ENCODE data around the gene CYB561A3. TPM values are rescaled to one million over a fixed set of nuclear protein-coding genes. Genes with fewer than 3 reads are reported as not detected.

CYB561A3 gene
- total and polyA plus RNA-seq, 2 experiments from 2014 or later, result 9.8 to 30.8 TPM

DNA sequence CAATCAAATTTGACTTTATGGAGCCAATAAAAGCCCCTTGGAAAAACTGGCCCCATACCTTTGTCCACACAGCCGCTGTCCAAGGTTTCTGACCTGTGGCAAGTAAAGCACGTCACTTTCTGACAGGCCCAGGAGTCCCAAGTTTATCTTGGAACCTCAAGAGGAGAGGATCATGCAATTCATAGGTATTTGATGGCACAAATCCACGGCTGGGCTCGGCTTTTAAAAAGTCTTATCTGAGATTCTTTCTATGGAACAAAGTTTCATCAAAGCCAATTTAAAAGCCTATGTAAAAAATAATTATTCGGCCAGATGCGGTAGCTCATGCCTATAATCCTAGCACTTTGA lies 14.1 kb upstream of the CYB561A3 start:
- 0 out of 2 replicates have a peak, but pooled peaks cover 3% of the 10 kb centered on the region for H3F3A ChIP-seq (replicated peaks; ENCODE audit: low read depth)
- ATAC-seq, result no peak
- TF ChIP-seq POLR2AphosphoS5 (IDR thresholded peaks at IDR 0.05; ENCODE audit: low read depth) (no peak), NANOG (IDR thresholded peaks at IDR 0.05; ENCODE audit: borderline replicate concordance) (no peak), JUNB (IDR thresholded peaks at IDR 0.05; ENCODE audit: unreplicated experiment) (no peak), EZH2 (IDR thresholded peaks at IDR 0.05; ENCODE audit: low read depth, unreplicated experiment) (no peak), CREB1 (CRISPR knock-in tag; IDR thresholded peaks at IDR 0.05; ENCODE audit: low read depth) (no peak), ZNF114 (CRISPR knock-in tag; IDR thresholded peaks at IDR 0.05) (no peak)
- TF ChIP-seq, protein P1, sequence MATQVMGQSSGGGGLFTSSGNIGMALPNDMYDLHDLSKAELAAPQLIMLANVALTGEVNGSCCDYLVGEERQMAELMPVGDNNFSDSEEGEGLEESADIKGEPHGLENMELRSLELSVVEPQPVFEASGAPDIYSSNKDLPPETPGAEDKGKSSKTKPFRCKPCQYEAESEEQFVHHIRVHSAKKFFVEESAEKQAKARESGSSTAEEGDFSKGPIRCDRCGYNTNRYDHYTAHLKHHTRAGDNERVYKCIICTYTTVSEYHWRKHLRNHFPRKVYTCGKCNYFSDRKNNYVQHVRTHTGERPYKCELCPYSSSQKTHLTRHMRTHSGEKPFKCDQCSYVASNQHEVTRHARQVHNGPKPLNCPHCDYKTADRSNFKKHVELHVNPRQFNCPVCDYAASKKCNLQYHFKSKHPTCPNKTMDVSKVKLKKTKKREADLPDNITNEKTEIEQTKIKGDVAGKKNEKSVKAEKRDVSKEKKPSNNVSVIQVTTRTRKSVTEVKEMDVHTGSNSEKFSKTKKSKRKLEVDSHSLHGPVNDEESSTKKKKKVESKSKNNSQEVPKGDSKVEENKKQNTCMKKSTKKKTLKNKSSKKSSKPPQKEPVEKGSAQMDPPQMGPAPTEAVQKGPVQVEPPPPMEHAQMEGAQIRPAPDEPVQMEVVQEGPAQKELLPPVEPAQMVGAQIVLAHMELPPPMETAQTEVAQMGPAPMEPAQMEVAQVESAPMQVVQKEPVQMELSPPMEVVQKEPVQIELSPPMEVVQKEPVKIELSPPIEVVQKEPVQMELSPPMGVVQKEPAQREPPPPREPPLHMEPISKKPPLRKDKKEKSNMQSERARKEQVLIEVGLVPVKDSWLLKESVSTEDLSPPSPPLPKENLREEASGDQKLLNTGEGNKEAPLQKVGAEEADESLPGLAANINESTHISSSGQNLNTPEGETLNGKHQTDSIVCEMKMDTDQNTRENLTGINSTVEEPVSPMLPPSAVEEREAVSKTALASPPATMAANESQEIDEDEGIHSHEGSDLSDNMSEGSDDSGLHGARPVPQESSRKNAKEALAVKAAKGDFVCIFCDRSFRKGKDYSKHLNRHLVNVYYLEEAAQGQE (IDR thresholded peaks at IDR 0.05; ENCODE audit: unreplicated experiment), result no peak
- TF ChIP-seq, protein P2, sequence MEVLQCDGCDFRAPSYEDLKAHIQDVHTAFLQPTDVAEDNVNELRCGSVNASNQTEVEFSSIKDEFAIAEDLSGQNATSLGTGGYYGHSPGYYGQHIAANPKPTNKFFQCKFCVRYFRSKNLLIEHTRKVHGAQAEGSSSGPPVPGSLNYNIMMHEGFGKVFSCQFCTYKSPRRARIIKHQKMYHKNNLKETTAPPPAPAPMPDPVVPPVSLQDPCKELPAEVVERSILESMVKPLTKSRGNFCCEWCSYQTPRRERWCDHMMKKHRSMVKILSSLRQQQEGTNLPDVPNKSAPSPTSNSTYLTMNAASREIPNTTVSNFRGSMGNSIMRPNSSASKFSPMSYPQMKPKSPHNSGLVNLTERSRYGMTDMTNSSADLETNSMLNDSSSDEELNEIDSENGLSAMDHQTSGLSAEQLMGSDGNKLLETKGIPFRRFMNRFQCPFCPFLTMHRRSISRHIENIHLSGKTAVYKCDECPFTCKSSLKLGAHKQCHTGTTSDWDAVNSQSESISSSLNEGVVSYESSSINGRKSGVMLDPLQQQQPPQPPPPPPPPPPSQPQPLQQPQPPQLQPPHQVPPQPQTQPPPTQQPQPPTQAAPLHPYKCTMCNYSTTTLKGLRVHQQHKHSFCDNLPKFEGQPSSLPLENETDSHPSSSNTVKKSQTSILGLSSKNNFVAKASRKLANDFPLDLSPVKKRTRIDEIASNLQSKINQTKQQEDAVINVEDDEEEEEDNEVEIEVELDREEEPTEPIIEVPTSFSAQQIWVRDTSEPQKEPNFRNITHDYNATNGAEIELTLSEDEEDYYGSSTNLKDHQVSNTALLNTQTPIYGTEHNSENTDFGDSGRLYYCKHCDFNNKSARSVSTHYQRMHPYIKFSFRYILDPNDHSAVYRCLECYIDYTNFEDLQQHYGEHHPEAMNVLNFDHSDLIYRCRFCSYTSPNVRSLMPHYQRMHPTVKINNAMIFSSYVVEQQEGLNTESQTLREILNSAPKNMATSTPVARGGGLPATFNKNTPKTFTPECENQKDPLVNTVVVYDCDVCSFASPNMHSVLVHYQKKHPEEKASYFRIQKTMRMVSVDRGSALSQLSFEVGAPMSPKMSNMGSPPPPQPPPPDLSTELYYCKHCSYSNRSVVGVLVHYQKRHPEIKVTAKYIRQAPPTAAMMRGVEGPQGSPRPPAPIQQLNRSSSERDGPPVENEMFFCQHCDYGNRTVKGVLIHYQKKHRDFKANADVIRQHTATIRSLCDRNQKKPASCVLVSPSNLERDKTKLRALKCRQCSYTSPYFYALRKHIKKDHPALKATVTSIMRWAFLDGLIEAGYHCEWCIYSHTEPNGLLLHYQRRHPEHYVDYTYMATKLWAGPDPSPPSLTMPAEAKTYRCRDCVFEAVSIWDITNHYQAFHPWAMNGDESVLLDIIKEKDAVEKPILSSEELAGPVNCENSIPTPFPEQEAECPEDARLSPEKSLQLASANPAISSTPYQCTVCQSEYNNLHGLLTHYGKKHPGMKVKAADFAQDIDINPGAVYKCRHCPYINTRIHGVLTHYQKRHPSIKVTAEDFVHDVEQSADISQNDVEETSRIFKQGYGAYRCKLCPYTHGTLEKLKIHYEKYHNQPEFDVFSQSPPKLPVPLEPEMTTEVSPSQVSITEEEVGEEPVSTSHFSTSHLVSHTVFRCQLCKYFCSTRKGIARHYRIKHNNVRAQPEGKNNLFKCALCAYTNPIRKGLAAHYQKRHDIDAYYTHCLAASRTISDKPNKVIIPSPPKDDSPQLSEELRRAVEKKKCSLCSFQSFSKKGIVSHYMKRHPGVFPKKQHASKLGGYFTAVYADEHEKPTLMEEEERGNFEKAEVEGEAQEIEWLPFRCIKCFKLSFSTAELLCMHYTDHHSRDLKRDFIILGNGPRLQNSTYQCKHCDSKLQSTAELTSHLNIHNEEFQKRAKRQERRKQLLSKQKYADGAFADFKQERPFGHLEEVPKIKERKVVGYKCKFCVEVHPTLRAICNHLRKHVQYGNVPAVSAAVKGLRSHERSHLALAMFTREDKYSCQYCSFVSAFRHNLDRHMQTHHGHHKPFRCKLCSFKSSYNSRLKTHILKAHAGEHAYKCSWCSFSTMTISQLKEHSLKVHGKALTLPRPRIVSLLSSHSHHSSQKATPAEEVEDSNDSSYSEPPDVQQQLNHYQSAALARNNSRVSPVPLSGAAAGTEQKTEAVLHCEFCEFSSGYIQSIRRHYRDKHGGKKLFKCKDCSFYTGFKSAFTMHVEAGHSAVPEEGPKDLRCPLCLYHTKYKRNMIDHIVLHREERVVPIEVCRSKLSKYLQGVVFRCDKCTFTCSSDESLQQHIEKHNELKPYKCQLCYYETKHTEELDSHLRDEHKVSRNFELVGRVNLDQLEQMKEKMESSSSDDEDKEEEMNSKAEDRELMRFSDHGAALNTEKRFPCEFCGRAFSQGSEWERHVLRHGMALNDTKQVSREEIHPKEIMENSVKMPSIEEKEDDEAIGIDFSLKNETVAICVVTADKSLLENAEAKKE (CRISPR knock-in tag; IDR thresholded peaks at IDR 0.05), result no peak
- H3K4me1 ChIP-seq (ENCODE audit: insufficient read depth), result no peaks in the 10 kb centered on the region
- Mint-ChIP-seq H3K36me3 (ENCODE audit: low read depth) (peaks cover 62% of the 10 kb centered on the region), H3K9me3 (peaks cover 41% of the 10 kb centered on the region), H3K4me3 (no peak overlapping the region), H3K27ac (no peak overlapping the region), H3K27me3 (ENCODE audit: insufficient read depth, low read depth, poor library complexity) (peaks cover 3% of the 10 kb centered on the region), H3K4me1 (no peaks in the 10 kb centered on the region)
- no peak for DNase-seq (ENCODE audit: low spot score)
- H2AFZ ChIP-seq, result no peak overlapping the region
- no peaks in the 10 kb centered on the region for H3K79me2 ChIP-seq (replicated peaks; ENCODE audit: insufficient read depth)
- no peak overlapping the region for H3K4me3 ChIP-seq
- no peaks in the 10 kb centered on the region for H3K27me3 ChIP-seq (ENCODE audit: insufficient read depth)
- H3K9me2 ChIP-seq (ENCODE audit: insufficient read depth), result 0 out of 2 replicates have a peak, but pooled peaks cover 3% of the 10 kb centered on the region
- H3K4me2 ChIP-seq, result no peak overlapping the region
- H3K27ac ChIP-seq (ENCODE audit: low read depth), result no peak overlapping the region
- no peaks in the 10 kb centered on the region for H4K20me1 ChIP-seq (replicated peaks; ENCODE audit: insufficient read depth)
- H3K36me3 ChIP-seq (ENCODE audit: insufficient read depth), result peaks cover 25% of the 10 kb centered on the region; the same call in 1 of the 2 replicates

Data from GM23338 (cell line).